HL-60 (cell line): ENCODE measurements around the gene BBS2.

Experiments used
- GABPA ChIP-seq: IDR thresholded peaks from 2 replicates; pipeline ENCODE4 v1.6.1; 2012; ENCODE audit warnings: low read depth
- TF ChIP-seq, protein P1 (sequence below): IDR thresholded peaks from one replicate; pipeline ENCODE4 v1.5.1; 2011; ENCODE audit warnings: low read length, control low read depth, inconsistent platforms; ENCODE audit not compliant: insufficient read depth

DNA sequence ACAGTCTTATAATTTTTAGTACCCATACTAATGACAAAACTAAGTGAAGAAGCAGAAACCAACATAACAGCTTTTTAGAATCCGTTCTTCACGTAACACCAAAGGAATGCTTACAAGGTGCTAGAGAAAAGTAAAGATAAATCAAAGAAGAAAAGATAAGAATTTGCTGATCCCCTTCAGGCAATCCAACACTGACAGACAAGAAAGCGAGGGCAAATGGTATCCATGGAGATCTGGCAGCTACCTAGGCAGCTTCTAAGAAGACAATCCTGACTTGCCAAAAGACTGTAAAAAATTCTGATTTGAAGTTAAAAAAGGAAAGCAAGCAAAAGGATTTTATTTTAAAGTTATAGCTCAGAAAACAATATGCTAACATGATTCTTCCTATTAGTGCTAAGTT lies 14.6 kb downstream of the BBS2 start:
- TF ChIP-seq, protein P1, sequence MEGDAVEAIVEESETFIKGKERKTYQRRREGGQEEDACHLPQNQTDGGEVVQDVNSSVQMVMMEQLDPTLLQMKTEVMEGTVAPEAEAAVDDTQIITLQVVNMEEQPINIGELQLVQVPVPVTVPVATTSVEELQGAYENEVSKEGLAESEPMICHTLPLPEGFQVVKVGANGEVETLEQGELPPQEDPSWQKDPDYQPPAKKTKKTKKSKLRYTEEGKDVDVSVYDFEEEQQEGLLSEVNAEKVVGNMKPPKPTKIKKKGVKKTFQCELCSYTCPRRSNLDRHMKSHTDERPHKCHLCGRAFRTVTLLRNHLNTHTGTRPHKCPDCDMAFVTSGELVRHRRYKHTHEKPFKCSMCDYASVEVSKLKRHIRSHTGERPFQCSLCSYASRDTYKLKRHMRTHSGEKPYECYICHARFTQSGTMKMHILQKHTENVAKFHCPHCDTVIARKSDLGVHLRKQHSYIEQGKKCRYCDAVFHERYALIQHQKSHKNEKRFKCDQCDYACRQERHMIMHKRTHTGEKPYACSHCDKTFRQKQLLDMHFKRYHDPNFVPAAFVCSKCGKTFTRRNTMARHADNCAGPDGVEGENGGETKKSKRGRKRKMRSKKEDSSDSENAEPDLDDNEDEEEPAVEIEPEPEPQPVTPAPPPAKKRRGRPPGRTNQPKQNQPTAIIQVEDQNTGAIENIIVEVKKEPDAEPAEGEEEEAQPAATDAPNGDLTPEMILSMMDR: no peak
- no peak for TF ChIP-seq GABPA
